NCI-H2196 treated with DMSO at 0.1 percent for 48 hours (cell line): ENCODE data around the gene MYO1C.
"Not testable (repeated sequence)": the region's sequence is repeated elsewhere in the genome, so short reads cannot be mapped to it uniquely, and the experiment has no call there.

Experiments
- DNase-seq: peaks from one replicate; lab custom pipeline; 2025; ENCODE audit not compliant: unreplicated experiment; lab: John Stamatoyannopoulos, UW

MYO1C gene

DNA sequence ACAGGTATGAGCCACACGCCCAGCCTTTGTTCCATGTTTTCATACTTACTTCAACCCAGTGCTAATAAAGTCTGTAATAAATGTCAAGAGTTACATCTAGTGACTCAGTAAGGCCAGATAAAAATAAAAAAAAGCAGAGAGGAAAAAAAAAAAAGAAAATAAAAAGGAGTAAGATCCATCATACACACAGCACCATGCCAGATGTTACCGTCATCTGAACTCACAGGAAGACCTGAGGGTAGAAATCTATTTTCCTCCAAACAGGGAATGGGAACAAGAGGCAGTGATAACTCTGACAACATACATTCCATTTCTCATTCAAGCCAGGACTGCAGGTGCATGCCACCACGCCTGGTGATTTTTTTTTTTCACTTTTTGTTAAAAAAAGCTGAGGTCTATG lies 57.2 kb downstream of the MYO1C start:
- DNase-seq: no peak

DNA sequence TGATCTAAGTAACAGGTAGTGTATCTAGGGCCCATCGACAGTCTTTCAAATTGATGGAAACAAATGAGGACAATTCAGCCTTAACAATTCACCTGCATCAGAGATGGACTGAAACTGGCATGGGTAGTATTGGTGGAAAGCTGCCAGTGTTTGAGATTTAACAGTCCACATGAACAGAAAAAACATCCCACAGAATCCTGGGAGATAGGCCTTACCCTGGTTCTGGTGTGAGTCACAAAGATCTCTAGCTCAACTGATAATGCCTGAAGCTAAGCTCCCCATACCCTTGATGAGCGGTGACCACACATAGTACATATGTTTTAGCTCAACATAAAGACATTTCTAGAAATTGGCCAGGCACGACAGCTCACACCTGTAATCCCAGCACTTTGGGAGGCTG lies 58.3 kb downstream of the MYO1C start:
- no peak for DNase-seq

GRCh38 chr17:1431631-1432104 lies 60.8 kb downstream of the MYO1C start:
- DNase-seq: no peak

- no peak for DNase-seq
Observed at GRCh38 chr17:1423456-1424135, 68.9 kb downstream of the MYO1C start.

DNA sequence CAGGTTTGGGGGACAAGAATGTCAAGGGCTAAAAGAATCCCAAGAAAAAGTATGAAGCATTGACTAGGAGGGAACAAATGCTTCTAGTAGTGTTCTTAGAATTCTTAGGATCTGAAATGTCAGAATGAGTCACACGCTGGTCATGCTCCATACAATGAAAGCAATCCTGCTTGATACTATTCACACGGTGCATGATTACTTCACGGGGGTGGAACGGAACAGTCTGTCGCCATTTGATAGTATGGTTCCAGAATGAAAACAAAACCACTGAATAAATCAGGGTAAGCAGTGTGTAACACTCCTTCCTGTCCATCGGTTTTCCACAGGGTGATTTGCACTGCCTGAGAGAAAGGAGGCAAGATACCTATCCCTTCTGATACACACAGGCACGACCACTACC lies 69.6 kb downstream of the MYO1C start:
- DNase-seq: no peak

DNA sequence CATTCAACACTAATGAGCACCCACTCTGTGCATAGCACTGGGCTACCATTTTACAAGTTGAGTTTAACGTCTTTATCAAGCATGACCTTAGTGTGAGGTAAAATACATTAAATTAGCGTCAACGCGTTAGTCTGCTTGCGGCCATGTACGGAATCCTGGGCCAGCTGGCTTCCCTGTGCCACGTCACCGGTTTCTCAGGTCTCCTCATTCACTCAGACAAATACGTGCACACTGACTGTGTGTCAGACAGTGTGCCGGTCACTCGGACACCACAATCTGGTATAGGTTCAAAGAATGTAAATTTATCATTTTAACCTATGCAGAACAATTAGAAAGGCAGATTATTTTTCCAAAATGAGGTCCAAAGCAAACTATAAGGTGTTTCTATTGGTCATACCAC lies 71.0 kb downstream of the MYO1C start:
- no peak for DNase-seq

GRCh38 chr17:1420981-1421380 lies 71.5 kb downstream of the MYO1C start:
- DNase-seq: no peak

DNA sequence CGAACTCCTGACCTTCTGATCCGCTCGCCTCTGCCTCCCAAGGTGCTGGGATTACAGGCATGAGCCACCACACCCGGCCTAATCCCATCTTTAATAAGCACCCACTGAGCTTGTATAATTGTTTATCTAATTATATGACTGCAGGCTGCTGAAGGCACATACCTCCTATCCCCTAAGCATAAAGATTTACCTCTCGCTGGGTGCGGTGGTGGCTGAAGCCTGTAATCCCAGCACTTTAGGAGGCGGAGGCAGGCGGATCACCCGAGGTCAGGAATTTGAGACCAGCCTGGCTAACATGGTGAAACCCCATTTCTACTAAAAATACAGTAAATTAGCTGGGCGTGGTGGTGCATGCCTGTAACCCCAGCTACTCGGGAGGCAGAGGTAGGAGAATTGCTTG lies 72.3 kb downstream of the MYO1C start:
- no peak for DNase-seq

GRCh38 chr17:1418476-1418875 lies 74.0 kb downstream of the MYO1C start:
- DNase-seq: not testable (repeated sequence)

- no peak for DNase-seq
Observed at GRCh38 chr17:1416414-1416813, 76.1 kb downstream of the MYO1C start.

DNA sequence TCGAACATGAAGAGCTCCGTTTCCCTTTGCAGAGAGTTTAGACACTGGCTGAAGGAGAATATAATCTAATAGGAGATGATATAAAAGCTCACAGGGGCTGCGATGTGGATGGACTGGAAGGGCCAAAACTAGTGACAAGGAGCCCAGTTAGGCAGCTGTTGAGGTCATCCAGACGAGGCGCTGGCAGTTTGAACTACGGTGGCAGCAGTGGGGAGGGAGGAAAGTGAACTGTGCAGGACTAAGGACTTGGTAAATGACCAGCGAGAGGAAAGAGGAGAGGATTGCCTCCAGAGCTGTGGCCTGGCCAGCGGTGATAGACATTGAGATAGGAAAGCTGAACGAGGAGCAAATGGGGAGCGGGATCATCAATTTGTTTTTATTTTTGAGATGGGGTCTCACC lies 77.9 kb downstream of the MYO1C start:
- DNase-seq: no peak
